ENCODE results near the gene SP3.

- no peak for TF ChIP-seq CTCF (IDR thresholded peaks at IDR 0.05)
- TF ChIP-seq POLR2A (IDR thresholded peaks at IDR 0.05) = no peak
These were observed 40.7 kb upstream of the SP3 start for GRCh38 chr2:174005801-174006419.

Measured in body of pancreas (tissue), 4 donors.